Body of pancreas (tissue), 4 donors: ENCODE data around the gene TMEM269. TPM values are rescaled to one million over a fixed set of nuclear protein-coding genes. Genes with fewer than 3 reads are reported as not detected.

ENCODE experiments used
- ATAC-seq: fragments of 150-250 bp; one replicate; pipeline ENCODE4 v1.9.1; 2016
- DNase-seq, 4 donors: peaks; one replicate each; pipeline ENCODE4 v3.0.0-alpha.2; 2019
- H3K27ac ChIP-seq, 4 donors: fragments of 200-600 bp; sonication (generic); 1 replicate in 3 of 4; 2 replicates in 1 of 4; pipeline versions ENCODE4 v1.5.1 to v1.6.1; 2016 to 2019; ENCODE audit warnings: mild to moderate bottlenecking in 1 of 4, mixed read lengths in 1 of 4, moderate library complexity in 1 of 4
- H3K27me3 ChIP-seq, 2 donors: fragments of 200-600 bp; sonication (generic); one replicate each; pipeline ENCODE4 v1.6.0; 2016; ENCODE audit warnings: mild to moderate bottlenecking in 1 of 2
- H3K36me3 ChIP-seq, 2 donors: fragments of 200-600 bp; sonication (generic); replicated peaks in 1 of 2; 2 replicates each; pipeline ENCODE4 v1.5.1; 2016; ENCODE audit warnings: low read depth in 2 of 2; ENCODE audit not compliant: insufficient read depth in 1 of 2
- H3K4me1 ChIP-seq: fragments of 200-600 bp; sonication (generic); one replicate; pipeline ENCODE4 v1.6.0; 2016
- H3K4me3 ChIP-seq, 2 donors: fragments of 200-600 bp; sonication (generic); 1 replicate in 1 of 2; 2 replicates in 1 of 2; pipeline ENCODE4 v1.5.1; 2016 to 2019
- H3K9me3 ChIP-seq, 3 donors: fragments of 200-600 bp; sonication (generic); 1 replicate in 2 of 3; 2 replicates in 1 of 3; pipeline ENCODE4 v1.5.1; 2016
- POLR2A ChIP-seq, 3 donors: fragments of 450-650 bp; IDR thresholded peaks; one replicate each; pipeline ENCODE4 v1.6.1; 2016; ENCODE audit warnings: antibody characterized with exemption in 3 of 3, mild to moderate bottlenecking in 2 of 3
- WGBS, 2 donors: methylation state at CpG; one replicate each; pipeline ENCODE4 v1.1.5; 2017; 5-methylcytosine and 5-hydroxymethylcytosine counted together
- intact Hi-C: fragments of 100-400 bp; cut with DNase I; formaldehyde crosslinking; loops from one replicate; pipeline ENCODE4 v1.15.1; 2023
- total RNA-seq, 2 donors: library from RNA; depleted of rRNA; stranded (reverse); fragments of >200 nt; gene quantifications; one replicate each; pipeline ENCODE4 v1.1.0, GENCODE V29; 2016
- TF ChIP-seq, protein P1 (sequence below), 7 experiments: fragments of 450-650 bp in 4 of 7; fragments of 200-600 bp in 3 of 7; sonication (generic) in 3 of 7; IDR thresholded peaks; one replicate each; pipeline ENCODE4 v1.5.1; 2016 to 2019; ENCODE audit warnings: antibody characterized with exemption in 7 of 7

Gene TMEM269
- total RNA-seq, 2 donors from 2014 or later: not detected

DNA sequence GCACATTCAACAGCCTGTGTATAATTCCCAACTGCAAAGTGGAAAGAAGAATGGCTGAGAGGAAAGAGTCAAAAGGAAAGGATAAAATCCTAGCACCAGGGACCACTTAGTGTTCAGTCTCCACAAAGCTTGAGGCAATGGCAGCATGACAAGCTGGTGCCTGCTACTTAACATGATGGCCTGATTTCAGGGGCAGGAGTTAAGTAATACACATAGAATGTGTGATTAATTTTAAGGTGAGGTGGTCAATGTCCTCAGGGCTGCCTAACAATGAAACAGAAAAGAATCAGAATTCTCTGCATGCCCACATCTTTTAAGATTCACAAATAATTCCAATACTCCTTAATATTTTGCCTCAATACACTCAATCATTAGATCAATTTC, 26.9 kb upstream of the TMEM269 start:
- intact Hi-C loops: no loop called here
- Histone ChIP-seq H3K4me3 (no peak overlapping the region), H3K9me3 (no peaks in the 10 kb centered on the region), H3K4me1 (no peaks in the 10 kb centered on the region), H3K27ac (no peak overlapping the region), H3K36me3 (peaks cover 4 to 12% of the 10 kb centered on the region in 2 donors), H3K27me3 (no peaks in the 10 kb centered on the region)
- ATAC-seq (no peak), DNase-seq (no peak)
- TF ChIP-seq POLR2A (IDR thresholded peaks at IDR 0.05): no peak
- TF ChIP-seq, protein P1, sequence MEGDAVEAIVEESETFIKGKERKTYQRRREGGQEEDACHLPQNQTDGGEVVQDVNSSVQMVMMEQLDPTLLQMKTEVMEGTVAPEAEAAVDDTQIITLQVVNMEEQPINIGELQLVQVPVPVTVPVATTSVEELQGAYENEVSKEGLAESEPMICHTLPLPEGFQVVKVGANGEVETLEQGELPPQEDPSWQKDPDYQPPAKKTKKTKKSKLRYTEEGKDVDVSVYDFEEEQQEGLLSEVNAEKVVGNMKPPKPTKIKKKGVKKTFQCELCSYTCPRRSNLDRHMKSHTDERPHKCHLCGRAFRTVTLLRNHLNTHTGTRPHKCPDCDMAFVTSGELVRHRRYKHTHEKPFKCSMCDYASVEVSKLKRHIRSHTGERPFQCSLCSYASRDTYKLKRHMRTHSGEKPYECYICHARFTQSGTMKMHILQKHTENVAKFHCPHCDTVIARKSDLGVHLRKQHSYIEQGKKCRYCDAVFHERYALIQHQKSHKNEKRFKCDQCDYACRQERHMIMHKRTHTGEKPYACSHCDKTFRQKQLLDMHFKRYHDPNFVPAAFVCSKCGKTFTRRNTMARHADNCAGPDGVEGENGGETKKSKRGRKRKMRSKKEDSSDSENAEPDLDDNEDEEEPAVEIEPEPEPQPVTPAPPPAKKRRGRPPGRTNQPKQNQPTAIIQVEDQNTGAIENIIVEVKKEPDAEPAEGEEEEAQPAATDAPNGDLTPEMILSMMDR (IDR thresholded peaks at IDR 0.05): no peak

DNA sequence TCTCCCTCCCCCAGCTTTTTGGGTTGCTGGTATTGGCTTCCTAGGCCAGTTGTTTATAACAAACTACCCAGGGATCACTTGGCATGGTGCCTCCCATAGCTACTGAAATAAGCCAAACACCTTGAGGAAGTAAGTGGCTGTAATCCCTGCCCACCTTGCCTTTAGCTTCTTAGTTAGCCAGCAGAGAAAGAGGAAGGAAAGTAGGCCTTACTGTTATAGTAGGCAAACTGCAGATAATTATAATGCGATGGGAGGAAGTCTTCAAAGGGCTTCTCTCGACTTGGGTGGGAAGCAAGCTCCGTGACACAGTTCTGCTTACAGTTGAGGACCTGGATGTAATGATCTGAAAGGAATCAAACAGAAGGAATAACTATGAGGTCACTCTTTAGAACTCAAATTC, 26.1 kb upstream of the TMEM269 start:
- intact Hi-C loops: no loop called here
- Histone ChIP-seq H3K9me3 (no peaks in the 10 kb centered on the region), H3K4me3 (no peak overlapping the region), H3K36me3 (peaks cover 4 to 12% of the 10 kb centered on the region in 2 donors), H3K4me1 (no peaks in the 10 kb centered on the region), H3K27me3 (no peaks in the 10 kb centered on the region), H3K27ac (no peak overlapping the region)
- DNase-seq (no peak), ATAC-seq (no peak)
- TF ChIP-seq, protein P1 (IDR thresholded peaks at IDR 0.05): no peak
- no peak for TF ChIP-seq POLR2A (IDR thresholded peaks at IDR 0.05)
- WGBS, 2 donors: 73 to 90% methylated on average over 3 of the region's 3 CpGs

DNA sequence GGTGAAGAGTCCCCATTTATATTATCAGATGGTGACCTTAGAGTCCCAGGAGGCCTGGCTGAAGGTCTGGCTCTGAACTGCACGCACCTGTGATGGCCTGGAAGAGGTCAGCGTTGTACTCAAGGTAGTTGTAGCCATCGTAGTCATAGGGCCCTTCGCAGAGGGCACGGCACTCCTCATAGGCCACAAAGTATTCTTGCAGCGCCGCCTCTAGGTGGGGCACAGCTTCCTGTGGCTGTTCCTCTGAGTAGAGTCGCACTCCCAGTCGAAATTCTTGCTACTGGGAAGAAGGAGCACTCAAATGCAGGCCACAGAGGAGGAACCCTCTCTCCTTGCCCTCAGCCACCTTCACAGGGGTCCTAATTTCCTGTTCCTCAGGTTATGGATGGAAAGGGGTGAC, 25.7 kb upstream of the TMEM269 start:
- Histone ChIP-seq H3K4me1 (no peaks in the 10 kb centered on the region), H3K36me3 (peaks cover 4 to 12% of the 10 kb centered on the region in 2 donors), H3K4me3 (no peak overlapping the region), H3K27ac (no peak overlapping the region), H3K27me3 (no peaks in the 10 kb centered on the region), H3K9me3 (no peaks in the 10 kb centered on the region)
- no peak for DNase-seq
- 78 to 87% methylated on average over 9 of the region's 9 CpGs for WGBS, 2 donors
- TF ChIP-seq, protein P1 (IDR thresholded peaks at IDR 0.05): no peak
- no peak for TF ChIP-seq POLR2A (IDR thresholded peaks at IDR 0.05)
- ATAC-seq: no peak
- intact Hi-C loops: no loop called here

DNA sequence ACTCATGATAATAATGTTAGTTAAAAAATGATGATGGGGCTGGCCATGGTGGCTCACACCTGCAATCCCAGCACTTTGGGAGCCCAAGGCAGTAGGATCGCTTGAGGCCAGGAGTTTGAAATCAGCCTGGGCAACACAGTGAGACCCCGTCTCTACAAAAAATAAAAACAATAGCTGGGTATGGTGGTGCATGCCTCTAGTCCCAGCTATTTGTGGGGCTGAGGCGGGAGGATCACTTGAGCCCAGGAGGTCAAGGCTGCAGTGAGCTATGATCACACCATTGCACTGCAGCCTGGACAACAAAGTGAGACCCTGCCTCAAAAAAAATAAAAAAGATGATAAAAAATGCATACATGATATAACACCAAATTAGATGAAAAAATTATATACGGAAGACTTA, 23.2 kb upstream of the TMEM269 start:
- no peaks in the 10 kb centered on the region for H3K27me3 ChIP-seq
- TF ChIP-seq POLR2A (IDR thresholded peaks at IDR 0.05): no peak
- TF ChIP-seq, protein P1 (IDR thresholded peaks at IDR 0.05): no peak
- peaks cover 0 to 4% of the 10 kb centered on the region in 2 donors for H3K36me3 ChIP-seq
- ATAC-seq (no peak), DNase-seq (no peak)
- H3K27ac ChIP-seq: no peak overlapping the region
- intact Hi-C loops: loop anchor here (10.0 kb wide), 1 partner anchor 87 kb away; no protein-coding TSS in a partner anchor
- 86 to 91% methylated on average over 4 of the region's 4 CpGs for WGBS, 2 donors
- no peaks in the 10 kb centered on the region for H3K9me3 ChIP-seq
- H3K4me3 ChIP-seq: no peak overlapping the region
- H3K4me1 ChIP-seq: peaks cover 13% of the 10 kb centered on the region

DNA sequence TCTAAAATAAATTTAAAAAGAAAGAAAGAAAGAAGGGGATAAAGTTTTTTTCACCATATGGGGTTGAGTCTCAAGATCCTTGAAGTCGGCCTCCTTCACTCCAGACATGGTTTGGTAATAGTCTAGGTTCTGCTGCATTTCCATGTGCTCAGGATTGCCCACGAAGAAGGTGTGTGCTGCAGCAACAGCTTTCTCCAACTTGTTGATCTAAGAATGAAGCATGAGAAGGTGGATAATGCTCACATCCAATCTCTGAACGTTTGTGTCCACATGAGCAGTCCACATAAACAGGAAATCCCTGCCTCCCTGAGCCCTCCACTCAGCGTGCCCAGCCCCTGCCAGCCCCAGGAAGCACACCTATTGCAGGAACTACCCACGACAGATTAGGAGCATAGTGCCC, 22.5 kb upstream of the TMEM269 start:
- Histone ChIP-seq H3K36me3 (peaks cover 0 to 4% of the 10 kb centered on the region in 2 donors), H3K4me1 (peaks cover 13% of the 10 kb centered on the region), H3K4me3 (no peak overlapping the region), H3K27ac (no peak overlapping the region), H3K27me3 (no peaks in the 10 kb centered on the region), H3K9me3 (no peaks in the 10 kb centered on the region)
- DNase-seq: no peak
- no peak for ATAC-seq
- WGBS, 2 donors: 63 to 66% methylated on average over 5 of the region's 5 CpGs
- TF ChIP-seq, protein P1 (IDR thresholded peaks at IDR 0.05): no peak
- TF ChIP-seq POLR2A (IDR thresholded peaks at IDR 0.05): no peak
- intact Hi-C loops: loop anchor here (10.0 kb wide), 1 partner anchor 87 kb away; no protein-coding TSS in a partner anchor
